Head of caudate nucleus (tissue), 42 donors: ENCODE results near the gene CCDC112.
A peak's percentile ranks its signal among the peaks of the same experiment; 100 is the strongest.

Experiments used
- DNase-seq, 42 donors: peaks; one replicate each; pipeline versions ENCODE4 v3.0.0 to v3.0.0-alpha.2; 2020 to 2021; ENCODE audit warnings: mixed read lengths in 7 of 42
- intact Hi-C: fragments of 100-400 bp; cut with DNase I; formaldehyde crosslinking; loops from one replicate; pipeline ENCODE4 v1.15.0; 2022

CCDC112 gene

GRCh38 chr5:115271295-115272050, 25.0 kb downstream of the CCDC112 start:
- no peak for DNase-seq

GRCh38 chr5:115267617-115268016, 28.8 kb downstream of the CCDC112 start:
- no peak for DNase-seq
- intact Hi-C loops, result no loop called here

More at GRCh38 chr5:115271295-115272050, 25.0 kb downstream of the CCDC112 start:
- intact Hi-C loops, result no loop called here

- no peak for DNase-seq
Measured at GRCh38 chr5:115265220-115265619, 31.2 kb downstream of the CCDC112 start.

GRCh38 chr5:115264786-115265185, 31.7 kb downstream of the CCDC112 start:
- intact Hi-C loops, result no loop called here
- no peak for DNase-seq

More at GRCh38 chr5:115265220-115265619, 31.2 kb downstream of the CCDC112 start:
- intact Hi-C loops, result no loop called here

- intact Hi-C loops, result no loop called here
Measured at GRCh38 chr5:115263078-115263380, 33.4 kb downstream of the CCDC112 start.

GRCh38 chr5:115262321-115263077, 34.0 kb downstream of the CCDC112 start, which contains the start of gene PGGT1B:
PGGT1B (minus strand) TSS chr5:115262877; CDS start chr5:115262851, 26 bp downstream.
- intact Hi-C loops, result no loop called here
- DNase-seq, result peak; percentile 87 to 97 (median 93)

More at GRCh38 chr5:115263078-115263380, 33.4 kb downstream of the CCDC112 start:
- no peak for DNase-seq

- DNase-seq, result no peak
- intact Hi-C loops, result no loop called here
Measured at GRCh38 chr5:115262011-115262320, 34.5 kb downstream of the CCDC112 start.

GRCh38 chr5:115260248-115260647, 36.2 kb downstream of the CCDC112 start:
- intact Hi-C loops, result no loop called here
- no peak for DNase-seq

GRCh38 chr5:115257981-115258380, 38.5 kb downstream of the CCDC112 start:
- DNase-seq, result no peak
- intact Hi-C loops, result no loop called here

GRCh38 chr5:115249379-115249778, 47.1 kb downstream of the CCDC112 start:
- intact Hi-C loops, result loop anchor here (5.0 kb wide), 1 partner anchor 147 kb away; no protein-coding TSS in a partner anchor
- DNase-seq, result peak in 6 of 42 donors; percentile 5 to 49 (median 16)

- intact Hi-C loops, result loop anchor here (5.0 kb wide), 1 partner anchor 144 kb away; no protein-coding TSS in a partner anchor
Measured at GRCh38 chr5:115246361-115246991, 50.0 kb downstream of the CCDC112 start.

GRCh38 chr5:115243412-115243811, 53.0 kb downstream of the CCDC112 start:
- intact Hi-C loops, result no loop called here

More at GRCh38 chr5:115246361-115246991, 50.0 kb downstream of the CCDC112 start:
- peak in 1 of 42 donors; percentile 16 for DNase-seq

GRCh38 chr5:115241881-115242642, 54.4 kb downstream of the CCDC112 start:
- no peak for DNase-seq
- intact Hi-C loops, result no loop called here

More at GRCh38 chr5:115243412-115243811, 53.0 kb downstream of the CCDC112 start:
- no peak for DNase-seq

GRCh38 chr5:115237066-115237465, 59.4 kb downstream of the CCDC112 start:
- DNase-seq, result no peak
- intact Hi-C loops, result no loop called here

- intact Hi-C loops, result no loop called here
Measured at GRCh38 chr5:115236599-115236998, 59.9 kb downstream of the CCDC112 start.

GRCh38 chr5:115231598-115231997, 64.9 kb downstream of the CCDC112 start:
- intact Hi-C loops, result no loop called here

More at GRCh38 chr5:115236599-115236998, 59.9 kb downstream of the CCDC112 start:
- no peak for DNase-seq

GRCh38 chr5:115229606-115230005, 66.8 kb downstream of the CCDC112 start:
- DNase-seq, result no peak
- intact Hi-C loops, result no loop called here

More at GRCh38 chr5:115231598-115231997, 64.9 kb downstream of the CCDC112 start:
- DNase-seq, result no peak

GRCh38 chr5:115227281-115227680, 69.2 kb downstream of the CCDC112 start:
- intact Hi-C loops, result no loop called here
- no peak for DNase-seq
